ENCODE data around the gene ZNF415.

DNA sequence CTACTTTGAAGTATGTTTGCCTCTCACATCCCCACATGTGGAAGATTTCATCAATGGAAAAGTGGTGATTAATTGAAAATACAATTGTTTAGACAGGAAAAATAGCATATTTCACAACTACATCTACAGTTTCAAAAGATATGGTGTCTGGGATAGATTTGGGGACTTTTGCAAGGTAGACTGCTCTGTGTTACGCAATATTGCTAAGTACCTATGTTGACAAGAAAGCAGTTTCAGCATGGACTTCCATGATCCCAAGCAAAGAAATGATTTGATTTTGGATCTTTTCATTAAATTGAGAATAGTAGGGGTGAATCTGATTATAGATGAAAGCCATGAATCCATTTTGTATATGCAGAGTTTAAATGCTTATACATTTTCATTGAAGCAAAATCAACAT lies 40.0 kb downstream of the ZNF415 start:
- TF ChIP-seq, protein P1, sequence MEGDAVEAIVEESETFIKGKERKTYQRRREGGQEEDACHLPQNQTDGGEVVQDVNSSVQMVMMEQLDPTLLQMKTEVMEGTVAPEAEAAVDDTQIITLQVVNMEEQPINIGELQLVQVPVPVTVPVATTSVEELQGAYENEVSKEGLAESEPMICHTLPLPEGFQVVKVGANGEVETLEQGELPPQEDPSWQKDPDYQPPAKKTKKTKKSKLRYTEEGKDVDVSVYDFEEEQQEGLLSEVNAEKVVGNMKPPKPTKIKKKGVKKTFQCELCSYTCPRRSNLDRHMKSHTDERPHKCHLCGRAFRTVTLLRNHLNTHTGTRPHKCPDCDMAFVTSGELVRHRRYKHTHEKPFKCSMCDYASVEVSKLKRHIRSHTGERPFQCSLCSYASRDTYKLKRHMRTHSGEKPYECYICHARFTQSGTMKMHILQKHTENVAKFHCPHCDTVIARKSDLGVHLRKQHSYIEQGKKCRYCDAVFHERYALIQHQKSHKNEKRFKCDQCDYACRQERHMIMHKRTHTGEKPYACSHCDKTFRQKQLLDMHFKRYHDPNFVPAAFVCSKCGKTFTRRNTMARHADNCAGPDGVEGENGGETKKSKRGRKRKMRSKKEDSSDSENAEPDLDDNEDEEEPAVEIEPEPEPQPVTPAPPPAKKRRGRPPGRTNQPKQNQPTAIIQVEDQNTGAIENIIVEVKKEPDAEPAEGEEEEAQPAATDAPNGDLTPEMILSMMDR (IDR thresholded peaks at IDR 0.05; ENCODE audit: borderline replicate concordance, extremely low read depth, low read length, poor library complexity, severe bottlenecking), result no peak
- TF ChIP-seq EZH2 (IDR thresholded peaks at IDR 0.05; ENCODE audit: borderline replicate concordance, low read depth, low read length, severe bottlenecking), result no peak
